Neuronal stem cell (in vitro differentiated cells): ENCODE measurements around the gene C16orf82.
A peak's percentile ranks its signal among the peaks of the same experiment; 100 is the strongest.

Experiments used
- DNase-seq: peaks from one replicate; pipeline ENCODE4 v3.0.0-alpha.2; 2013; ENCODE audit warnings: low spot score
- H2AFZ ChIP-seq: one replicate; pipeline ENCODE4 v1.6.1; 2013; ENCODE audit warnings: mild to moderate bottlenecking, low read length, inconsistent platforms
- H2AK5ac ChIP-seq: 2 replicates; pipeline ENCODE4 v1.6.1; 2013; ENCODE audit warnings: low read depth, mild to moderate bottlenecking, inconsistent platforms, low read length, moderate library complexity, mixed read lengths
- H2BK120ac ChIP-seq: 2 replicates; pipeline ENCODE4 v1.6.1; 2013; ENCODE audit warnings: low read depth, mild to moderate bottlenecking, inconsistent platforms, low read length, moderate library complexity, mixed read lengths
- H2BK12ac ChIP-seq: one replicate; pipeline ENCODE4 v1.6.1; 2013; ENCODE audit warnings: low read length, inconsistent platforms
- H2BK15ac ChIP-seq: 2 replicates; pipeline ENCODE4 v1.6.1; 2013; ENCODE audit warnings: mild to moderate bottlenecking, low read length, inconsistent platforms, mixed read lengths
- H2BK5ac ChIP-seq: one replicate; pipeline ENCODE4 v1.6.1; 2013; ENCODE audit warnings: inconsistent platforms, mild to moderate bottlenecking, low read length, moderate library complexity
- H3K14ac ChIP-seq: one replicate; pipeline ENCODE4 v1.6.1; 2013; ENCODE audit warnings: low read length, inconsistent platforms
- H3K18ac ChIP-seq: 2 replicates; pipeline ENCODE4 v1.6.1; 2013; ENCODE audit warnings: low read length, inconsistent platforms
- H3K23ac ChIP-seq: 2 replicates; pipeline ENCODE4 v1.6.1; 2013; ENCODE audit warnings: low read depth, mild to moderate bottlenecking, mixed read lengths, low read length, inconsistent platforms; ENCODE audit not compliant: poor library complexity
- H3K27ac ChIP-seq: replicated peaks from 3 replicates; pipeline ENCODE4 v1.5.1; 2013; ENCODE audit warnings: low read length, inconsistent platforms
- H3K27me3 ChIP-seq, 3 experiments: 2 replicates each; pipeline ENCODE4 v1.6.1; 2013; ENCODE audit warnings: low read length in 3 of 3, mild to moderate bottlenecking in 2 of 3, inconsistent platforms in 1 of 3, low read depth in 1 of 3, mixed read lengths in 1 of 3, moderate library complexity in 1 of 3; ENCODE audit not compliant: control insufficient read depth in 3 of 3, insufficient read depth in 3 of 3
- H3K36me3 ChIP-seq, 2 donors: replicated peaks in 1 of 2; 2 replicates each; pipeline ENCODE4 v1.6.1; 2013; ENCODE audit warnings: low read length in 2 of 2; ENCODE audit not compliant: control insufficient read depth in 2 of 2, insufficient read depth in 2 of 2
- H3K4ac ChIP-seq: 2 replicates; pipeline ENCODE4 v1.6.1; 2013; ENCODE audit warnings: inconsistent platforms, mild to moderate bottlenecking, low read length, moderate library complexity
- H3K4me1 ChIP-seq, 2 donors: 1 replicate in 1 of 2; 2 replicates in 1 of 2; pipeline ENCODE4 v1.6.1; 2013; ENCODE audit warnings: low read length in 2 of 2, low read depth in 1 of 2; ENCODE audit not compliant: control insufficient read depth in 2 of 2, insufficient read depth in 1 of 2
- H3K4me2 ChIP-seq: one replicate; pipeline ENCODE4 v1.6.1; 2013; ENCODE audit warnings: mild to moderate bottlenecking, low read length, inconsistent platforms; ENCODE audit not compliant: insufficient read depth, poor library complexity, severe bottlenecking
- H3K4me3 ChIP-seq, 2 donors: 2 replicates each; pipeline ENCODE4 v1.5.1; 2013; ENCODE audit warnings: low read length in 2 of 2, mild to moderate bottlenecking in 2 of 2, inconsistent platforms in 1 of 2, moderate library complexity in 1 of 2
- H3K79me1 ChIP-seq: one replicate; pipeline ENCODE4 v1.6.1; 2013; ENCODE audit warnings: low read depth, mild to moderate bottlenecking, inconsistent platforms, low read length, moderate library complexity
- H3K9ac ChIP-seq: one replicate; pipeline ENCODE4 v1.6.1; 2013; ENCODE audit warnings: mild to moderate bottlenecking, low read depth, low read length, inconsistent platforms; ENCODE audit not compliant: poor library complexity
- H3K9me3 ChIP-seq, 2 donors: replicated peaks in 1 of 2; 2 replicates each; pipeline versions ENCODE3 to v1.6.1; 2013; ENCODE audit warnings: low read length in 2 of 2, mild to moderate bottlenecking in 2 of 2, inconsistent platforms in 1 of 2, low read depth in 1 of 2, mixed read lengths in 1 of 2, moderate library complexity in 1 of 2; ENCODE audit not compliant: control insufficient read depth in 2 of 2, insufficient read depth in 1 of 2
- H4K8ac ChIP-seq: one replicate; pipeline ENCODE4 v1.6.1; 2013; ENCODE audit warnings: low read depth, mild to moderate bottlenecking, inconsistent platforms, low read length, moderate library complexity
- H4K91ac ChIP-seq: one replicate; pipeline ENCODE4 v1.6.1; 2013; ENCODE audit warnings: low read length, low read depth, mild to moderate bottlenecking, inconsistent platforms; ENCODE audit not compliant: poor library complexity
- WGBS, 2 donors: extraction: QIAGEN DNeasy Blood & Tissue Kit; methylation state at CpG; one replicate each; pipeline ENCODE4 v1.1.7; 2013; ENCODE audit warnings: missing lambda C conversion rate in 2 of 2, mixed read lengths in 1 of 2; ENCODE audit not compliant: insufficient read length in 2 of 2, insufficient replicate concordance in 1 of 2; ENCODE audit errors: extremely low coverage in 2 of 2; 5-methylcytosine and 5-hydroxymethylcytosine counted together

C16orf82 gene

GRCh38 chr16:27097800-27098230, 31.1 kb downstream of the C16orf82 start:
- Histone ChIP-seq H2BK120ac (no peak overlapping the region), H3K23ac (no peak overlapping the region), H3K4me3 (no peak overlapping the region), H3K4me2 (no peak overlapping the region), H2BK15ac (no peak overlapping the region), H3K79me1 (no peaks in the 10 kb centered on the region), H3K36me3 (no peaks in the 10 kb centered on the region), H3K18ac (no peak overlapping the region), H2AK5ac (no peak overlapping the region), H3K9ac (no peak overlapping the region), H3K9me3 (no peaks in the 10 kb centered on the region), H3K27me3 (no peaks in the 10 kb centered on the region), H2BK12ac (no peak overlapping the region), H4K8ac (no peak overlapping the region), H4K91ac (no peak overlapping the region), H3K4ac (no peak overlapping the region), H2AFZ (no peak overlapping the region), H2BK5ac (no peak overlapping the region), H3K27ac (no peak overlapping the region), H3K4me1 (no peaks in the 10 kb centered on the region), H3K14ac (no peak overlapping the region)
- DNase-seq = no peak
- no CpG with 5 or more reads among the region's 6 CpGs for WGBS, 2 donors

DNA sequence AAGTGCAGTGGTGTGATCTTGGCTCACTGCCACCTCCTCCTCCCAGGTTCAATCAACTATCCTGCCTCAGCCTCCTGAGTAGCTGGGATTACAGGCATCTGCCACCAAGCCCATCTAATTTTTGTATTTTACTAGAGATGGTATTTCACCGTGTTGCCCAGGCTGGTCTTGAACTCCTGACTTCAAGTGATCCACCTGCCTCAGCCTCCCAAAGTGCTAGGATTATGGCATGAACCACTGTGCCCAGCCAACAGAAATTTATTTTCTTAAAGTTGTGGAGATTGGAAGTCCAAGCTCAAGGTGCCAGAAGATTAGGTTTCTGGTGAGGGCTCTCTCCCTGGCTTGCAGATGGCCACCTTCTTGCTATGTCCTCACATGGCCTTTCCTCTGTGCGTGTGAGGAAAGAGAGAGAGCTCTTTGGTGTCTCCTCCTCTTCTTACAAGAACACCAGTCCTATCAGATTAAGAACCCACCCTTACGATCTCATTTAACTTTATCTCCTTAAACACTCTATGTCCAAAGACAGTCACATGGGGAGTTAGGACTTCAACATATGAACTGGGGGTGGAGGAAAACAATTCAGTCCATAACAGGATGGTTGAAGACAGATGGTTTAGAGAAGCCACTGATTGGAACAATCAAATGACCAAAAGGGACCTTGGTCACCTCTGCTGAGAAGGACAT, 31.8 kb downstream of the C16orf82 start:
- Histone ChIP-seq H4K91ac (no peak overlapping the region), H4K8ac (no peak overlapping the region), H3K4me1 (no peaks in the 10 kb centered on the region), H3K36me3 (no peaks in the 10 kb centered on the region), H3K4me2 (no peak overlapping the region), H2BK120ac (no peak overlapping the region), H3K79me1 (no peaks in the 10 kb centered on the region), H3K4ac (no peak overlapping the region), H3K27me3 (no peaks in the 10 kb centered on the region), H3K27ac (no peak overlapping the region), H2BK5ac (no peak overlapping the region), H3K9ac (no peak overlapping the region), H2AK5ac (no peak overlapping the region), H2BK12ac (no peak overlapping the region), H3K23ac (no peak overlapping the region), H3K9me3 (no peaks in the 10 kb centered on the region), H3K14ac (no peak overlapping the region), H3K4me3 (no peak overlapping the region), H3K18ac (no peak overlapping the region), H2AFZ (no peak overlapping the region), H2BK15ac (no peak overlapping the region)
- no CpG with 5 or more reads among the region's 3 CpGs for WGBS, 2 donors
- DNase-seq = no peak

DNA sequence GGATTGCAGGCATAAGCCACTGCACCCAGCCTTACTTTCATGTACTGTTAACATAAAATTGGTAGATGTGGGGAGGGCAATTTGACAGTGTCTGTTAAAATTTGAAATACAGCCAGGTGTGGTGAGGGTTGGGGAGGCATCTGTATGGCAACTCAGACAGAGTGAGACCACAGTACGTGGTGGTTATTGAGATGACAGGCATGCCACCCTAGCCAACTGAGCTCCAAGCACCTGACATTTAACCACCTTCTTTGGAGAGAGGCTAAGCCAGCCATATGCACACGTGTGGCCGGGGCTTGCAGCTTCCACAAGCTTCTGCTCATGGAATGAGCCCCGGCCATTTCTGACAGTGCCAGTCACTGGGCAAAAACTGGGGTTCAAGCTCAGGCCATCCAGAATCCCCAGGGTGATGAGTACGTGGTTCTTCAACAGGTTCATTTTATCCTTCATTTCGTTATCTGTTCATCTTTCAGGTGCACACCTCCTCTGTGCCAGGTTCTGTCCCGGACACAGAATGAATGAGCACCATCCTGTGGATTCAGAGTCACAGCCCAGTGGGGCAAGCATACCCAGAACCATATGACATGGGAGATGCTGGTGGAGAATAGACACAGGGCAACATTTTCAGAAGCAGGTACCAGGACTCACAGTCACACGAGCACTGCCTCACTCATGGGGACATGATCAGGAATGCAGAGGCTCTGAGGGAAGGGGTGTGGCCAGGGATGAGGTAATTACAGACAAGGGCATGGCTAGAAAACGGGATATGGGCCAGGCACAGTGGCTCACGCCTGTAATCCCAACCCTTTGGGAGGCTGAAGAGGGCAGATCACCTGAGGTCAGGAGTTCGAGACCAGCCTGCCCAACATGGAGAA, 36.2 kb downstream of the C16orf82 start:
- Histone ChIP-seq H3K9ac (no peak overlapping the region), H2BK15ac (no peak overlapping the region), H3K79me1 (no peaks in the 10 kb centered on the region), H3K4me1 (no peaks in the 10 kb centered on the region), H3K4me2 (no peak overlapping the region), H3K36me3 (no peaks in the 10 kb centered on the region), H3K9me3 (no peaks in the 10 kb centered on the region), H4K91ac (no peak overlapping the region), H2AK5ac (peak overlapping the region; percentile 53), H3K27me3 (no peaks in the 10 kb centered on the region), H2BK120ac (no peak overlapping the region), H2BK5ac (no peak overlapping the region), H2AFZ (no peak overlapping the region), H3K27ac (no peak overlapping the region), H3K23ac (no peak overlapping the region), H2BK12ac (no peak overlapping the region), H3K4ac (no peak overlapping the region), H4K8ac (no peak overlapping the region), H3K4me3 (no peak overlapping the region), H3K18ac (no peak overlapping the region), H3K14ac (no peak overlapping the region)
- no peak for DNase-seq
- no CpG with 5 or more reads among the region's 11 CpGs for WGBS, 2 donors

GRCh38 chr16:27103954-27104353, 37.2 kb downstream of the C16orf82 start:
- no peaks in the 10 kb centered on the region for H3K27me3 ChIP-seq
- H3K23ac ChIP-seq = no peak overlapping the region
- no peak overlapping the region for H2BK12ac ChIP-seq
- H3K9me3 ChIP-seq = no peaks in the 10 kb centered on the region
- no peak overlapping the region for H4K8ac ChIP-seq
- no peak overlapping the region for H2BK5ac ChIP-seq
- H3K4me2 ChIP-seq = no peak overlapping the region
- no peak overlapping the region for H4K91ac ChIP-seq
- H2AFZ ChIP-seq = no peak overlapping the region
- H3K36me3 ChIP-seq = no peaks in the 10 kb centered on the region
- DNase-seq = no peak
- no peak overlapping the region for H3K27ac ChIP-seq
- H3K79me1 ChIP-seq = no peaks in the 10 kb centered on the region
- H2AK5ac ChIP-seq = no peak overlapping the region
- no peak overlapping the region for H3K18ac ChIP-seq
- H2BK15ac ChIP-seq = no peak overlapping the region
- no peak overlapping the region for H3K14ac ChIP-seq
- H3K9ac ChIP-seq = no peak overlapping the region
- H3K4ac ChIP-seq = no peak overlapping the region
- no CpG with 5 or more reads among the region's 1 CpG for WGBS, 2 donors
- no peaks in the 10 kb centered on the region for H3K4me1 ChIP-seq
- H2BK120ac ChIP-seq = no peak overlapping the region
- H3K4me3 ChIP-seq = no peak overlapping the region
